ENCODE measurements around the gene DIRAS1. TPM values are rescaled to one million over a fixed set of nuclear protein-coding genes. Genes with fewer than 3 reads are reported as not detected.

DIRAS1 gene, protein sequence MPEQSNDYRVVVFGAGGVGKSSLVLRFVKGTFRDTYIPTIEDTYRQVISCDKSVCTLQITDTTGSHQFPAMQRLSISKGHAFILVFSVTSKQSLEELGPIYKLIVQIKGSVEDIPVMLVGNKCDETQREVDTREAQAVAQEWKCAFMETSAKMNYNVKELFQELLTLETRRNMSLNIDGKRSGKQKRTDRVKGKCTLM
- 3.5 to 4.3 TPM (median 4.1 TPM) in 5 replicates for total RNA-seq (2022; extraction: Qiagen RNA extraction; ENCODE audit: low read depth)

DNA sequence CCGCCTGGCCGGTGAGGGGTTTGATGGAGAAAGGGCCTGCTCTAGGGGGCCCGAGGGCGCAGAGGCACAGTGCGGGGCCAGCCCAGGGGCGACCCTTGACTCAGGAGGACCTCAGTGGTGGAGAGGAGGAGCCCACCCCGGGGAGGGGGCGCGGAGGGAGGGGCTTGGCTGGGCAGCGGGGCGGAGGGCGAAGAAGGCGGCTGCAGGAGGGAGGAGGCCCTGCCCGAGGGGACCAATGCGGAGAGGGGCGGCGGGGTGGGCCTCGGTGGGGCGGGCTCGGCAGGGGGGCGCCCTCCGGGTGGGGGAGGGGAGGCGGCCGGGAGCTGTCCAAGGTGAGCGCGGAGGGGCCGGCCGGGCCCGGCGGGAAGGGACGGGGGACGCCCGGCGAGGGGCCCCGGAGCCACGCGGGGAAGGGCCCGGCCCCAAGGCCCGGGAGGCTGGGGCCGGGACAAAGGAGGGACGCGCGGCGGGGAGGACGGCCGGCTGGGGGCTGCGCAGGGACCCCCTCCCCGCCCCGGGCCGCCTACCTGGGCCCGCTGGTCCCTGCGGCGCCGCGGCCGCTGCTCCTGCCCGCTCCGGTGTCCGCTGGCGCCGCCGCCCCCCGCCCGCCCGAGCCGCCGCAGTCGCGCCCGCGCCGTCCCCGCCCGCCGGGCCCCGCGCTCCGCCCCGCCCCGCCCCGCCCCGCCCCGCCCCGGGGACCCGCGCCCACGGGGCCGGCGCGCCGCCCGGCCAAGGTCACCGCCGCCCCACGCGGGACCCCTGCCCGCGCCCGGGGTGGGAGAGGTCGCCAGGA, at the start of gene DIRAS1:
Gene DIRAS1 (minus strand): TSS at position 596 of the 793 bp plus-strand sequence. CDS start 3,566 bp downstream, outside the sequence.

DNA sequence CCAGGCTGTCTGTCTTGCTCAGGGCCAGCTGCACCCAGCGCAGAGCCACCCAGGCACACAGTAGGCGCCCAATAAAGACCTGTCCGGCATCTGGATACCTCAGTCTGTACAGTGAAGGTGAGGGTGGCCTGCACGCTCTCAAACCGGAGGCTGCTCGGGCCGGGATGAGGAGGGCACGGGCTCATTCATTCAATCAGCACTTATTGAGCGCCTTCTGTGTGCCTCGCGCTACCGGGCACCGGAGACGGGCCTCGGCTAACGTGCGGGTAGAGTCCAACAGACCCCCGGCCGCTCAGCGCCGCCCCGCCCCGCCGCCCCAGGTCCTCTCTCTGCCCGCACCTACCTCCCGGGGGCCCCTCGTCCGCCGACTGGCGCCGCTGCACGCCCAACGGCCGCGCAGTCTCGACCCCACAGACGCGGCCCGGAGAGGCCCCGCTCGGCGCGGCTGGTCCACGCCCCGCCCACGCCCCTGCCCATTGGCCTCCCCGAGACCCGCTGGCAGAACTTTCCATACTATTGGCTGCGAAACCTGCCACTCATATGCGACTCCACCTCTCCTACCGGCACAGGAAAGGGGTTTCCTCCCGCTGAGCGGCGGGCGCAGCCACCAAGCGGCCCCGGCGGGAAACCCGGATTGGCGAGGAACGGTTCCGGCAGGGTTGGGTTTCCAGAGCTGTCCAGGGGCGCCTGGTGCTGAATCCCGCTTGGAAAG, 18.6 kb upstream of the DIRAS1 start, which contains the start of gene SLC39A3:
Gene SLC39A3 (minus strand): TSS at position 416 of the 712 bp plus-strand sequence. CDS start 2,760 bp downstream, outside the sequence.

DNA sequence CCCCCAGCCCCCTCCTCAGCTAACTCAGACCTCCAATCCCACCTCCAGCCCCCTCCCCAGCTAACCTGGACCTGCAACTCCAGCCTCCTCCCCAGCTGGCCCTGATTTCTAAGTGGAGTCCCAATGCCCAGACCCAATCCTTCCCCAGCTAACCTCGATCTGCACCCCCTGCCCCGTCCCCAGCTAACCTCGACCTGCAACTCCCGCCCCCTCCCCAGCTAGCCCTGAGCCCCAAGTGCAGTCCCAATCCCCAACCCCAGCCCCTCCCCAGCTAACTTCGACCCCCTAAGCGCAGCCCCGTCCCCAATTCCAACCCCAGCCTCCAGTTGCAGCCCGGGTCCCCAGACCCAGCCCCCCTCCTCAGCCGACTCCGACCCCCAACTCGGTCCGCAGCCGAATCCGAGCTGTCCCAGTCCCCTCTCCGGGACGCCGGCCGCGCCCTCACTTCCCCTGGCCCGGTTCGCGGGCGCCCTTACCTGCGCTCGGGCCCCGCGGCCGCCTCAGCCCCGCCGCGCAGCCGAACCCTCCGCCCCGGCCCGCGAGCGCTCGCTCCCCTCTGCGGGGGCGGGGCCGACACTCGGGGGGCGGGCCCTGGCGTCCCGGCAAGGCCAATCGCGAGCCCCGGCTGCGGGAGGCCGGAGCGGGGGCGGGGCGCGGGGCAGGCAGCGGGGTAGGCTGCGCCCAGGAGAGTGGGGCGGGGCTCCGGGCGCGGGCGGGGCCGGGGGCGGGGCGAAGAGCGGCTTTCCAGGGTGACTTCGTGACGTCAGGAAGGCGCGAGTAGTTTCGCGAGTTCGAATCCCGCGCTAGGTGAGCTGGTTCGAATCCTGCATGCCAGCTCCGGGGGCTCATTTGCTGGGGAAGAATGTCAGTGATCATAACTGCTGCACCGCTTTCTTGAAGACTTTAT, 18.7 kb downstream of the DIRAS1 start, which contains the start of gene GNG7:
Gene GNG7 (minus strand): TSS at position 525 of the 907 bp plus-strand sequence. CDS start 182,006 bp downstream, outside the sequence.

Other genes starting within 250 kb of the DIRAS1 start
- gene GADD45B, start 245.2 kb downstream of the DIRAS1 start, total RNA-seq (2022; extraction: Qiagen RNA extraction; ENCODE audit: low read depth), result 33.3 to 39.8 TPM (median 37.0 TPM) in 5 replicates
- gene GNG7, start 18.7 kb downstream of the DIRAS1 start, total RNA-seq (2022; extraction: Qiagen RNA extraction; ENCODE audit: low read depth), result 0.02 to 0.09 TPM (median 0.07 TPM) in 4 of 5 replicates, not detected in the other
- gene SLC39A3, start 18.6 kb upstream of the DIRAS1 start, total RNA-seq (2022; extraction: Qiagen RNA extraction; ENCODE audit: low read depth), result 24.0 to 31.6 TPM (median 29.6 TPM) in 5 replicates
- gene SGTA, start 61.9 kb upstream of the DIRAS1 start, total RNA-seq (2022; extraction: Qiagen RNA extraction; ENCODE audit: low read depth), result 58.5 to 83.0 TPM (median 72.7 TPM) in 5 replicates
- 84.8 to 111 TPM (median 96.4 TPM) in 5 replicates for gene THOP1, start 64.1 kb upstream of the DIRAS1 start, total RNA-seq (2022; extraction: Qiagen RNA extraction; ENCODE audit: low read depth)
- 0.55 to 1.1 TPM (median 1.0 TPM) in 5 replicates for gene ZNF554, start 98.5 kb upstream of the DIRAS1 start, total RNA-seq (2022; extraction: Qiagen RNA extraction; ENCODE audit: low read depth)
- 2.2 to 2.3 TPM (median 2.3 TPM) in 5 replicates for gene ZNF555, start 120.1 kb upstream of the DIRAS1 start, total RNA-seq (2022; extraction: Qiagen RNA extraction; ENCODE audit: low read depth)
- gene ZNF556, start 146.0 kb upstream of the DIRAS1 start, total RNA-seq (2022; extraction: Qiagen RNA extraction; ENCODE audit: low read depth), result 0.07 to 0.21 TPM in 2 of 5 replicates, not detected in the others
- gene ZNF57, start 179.6 kb upstream of the DIRAS1 start, total RNA-seq (2022; extraction: Qiagen RNA extraction; ENCODE audit: low read depth), result 1.6 to 2.7 TPM (median 2.2 TPM) in 5 replicates
- 1.3 to 2.4 TPM (median 1.8 TPM) in 5 replicates for gene ZNF77, start 223.6 kb upstream of the DIRAS1 start, total RNA-seq (2022; extraction: Qiagen RNA extraction; ENCODE audit: low read depth)

Data from A549 treated with DMSO at 1 μM for 4 hours (cell line).